Heart right ventricle (tissue), 16 donors: ENCODE measurements around the gene THAP12. TPM values are rescaled to one million over a fixed set of nuclear protein-coding genes. Genes with fewer than 3 reads are reported as not detected.
A peak's percentile ranks its signal among the peaks of the same experiment; 100 is the strongest.

Experiments
- ATAC-seq, 8 donors: fragments of 200-7000 bp; cut with Tn5 transposase; one replicate each; pipeline ENCODE4 v1.9.1; 2020; ENCODE audit warnings: mild to moderate bottlenecking in 8 of 8, moderate library complexity in 8 of 8, moderate number of reproducible peaks in 1 of 8
- DNase-seq, 2 donors: peaks; one replicate each; pipeline ENCODE4 v3.0.0-alpha.2; 2020
- H3K27ac ChIP-seq, 10 donors: fragments of 200-600 bp; sonication (generic) in 2 of 10; one replicate each; pipeline versions ENCODE4 v1.5.0 to v1.8.0; 2020 to 2022; ENCODE audit warnings: mild to moderate bottlenecking in 3 of 10
- H3K27me3 ChIP-seq, 7 donors: fragments of 200-600 bp; one replicate each; pipeline ENCODE4 v1.8.0; 2021 to 2022; ENCODE audit warnings: mild to moderate bottlenecking in 2 of 7
- H3K36me3 ChIP-seq, 9 donors: fragments of 200-600 bp; sonication (generic) in 1 of 9; one replicate each; pipeline versions ENCODE4 v1.5.0 to v1.8.0; 2020 to 2022; ENCODE audit warnings: mild to moderate bottlenecking in 2 of 9
- H3K4me1 ChIP-seq, 9 donors: fragments of 200-600 bp; sonication (generic) in 1 of 9; one replicate each; pipeline versions ENCODE4 v1.5.0 to v1.8.0; 2020 to 2022; ENCODE audit warnings: mild to moderate bottlenecking in 4 of 9
- H3K4me3 ChIP-seq, 10 donors: fragments of 200-600 bp; sonication (generic) in 2 of 10; one replicate each; pipeline versions ENCODE4 v1.5.0 to v1.8.0; 2020 to 2022; ENCODE audit warnings: mild to moderate bottlenecking in 7 of 10, moderate library complexity in 2 of 10
- H3K9me3 ChIP-seq, 11 donors: fragments of 200-600 bp in 10 of 11; sonication (generic) in 2 of 11; one replicate each; pipeline versions ENCODE4 v1.5.0 to v1.8.0; 2013 to 2022; ENCODE audit warnings: mild to moderate bottlenecking in 2 of 11, control low read depth in 1 of 11, moderate library complexity in 1 of 11
- CTCF ChIP-seq, 9 donors: fragments of 200-600 bp; sonication (generic) in 2 of 9; IDR thresholded peaks; one replicate each; pipeline versions ENCODE4 v1.5.0 to v1.8.0; 2021 to 2022; ENCODE audit warnings: antibody characterized with exemption in 9 of 9, mild to moderate bottlenecking in 5 of 9, moderate library complexity in 1 of 9
- WGBS, 2 donors: extraction: QIAGEN DNeasy Blood & Tissue Kit; methylation state at CpG; one replicate each; pipeline ENCODE4 v1.1.7; 2013; ENCODE audit warnings: inconsistent platforms in 1 of 2; 5-methylcytosine and 5-hydroxymethylcytosine counted together
- intact Hi-C, 10 donors: fragments of 100-400 bp; cut with DNase I; formaldehyde crosslinking; loops; one replicate each; pipeline versions ENCODE4 v1.11.1 to v1.14.2; 2022
- polyA plus RNA-seq, 2 donors: library from polyadenylated mRNA; stranded (reverse); fragments of 200-250 nt; gene quantifications; one replicate each; pipeline ENCODE4 v1.2.3, GENCODE V29; 2013
- total RNA-seq, 10 donors: library from RNA; stranded (reverse); fragmentation: NEBNext Ultra II Directional in 3 of 10; extraction: Animal tissue kit (Norgen Biotek cat#: 25700) in 3 of 10; gene quantifications; one replicate each; pipeline versions ENCODE4 v1.2.1 to v1.2.4, GENCODE V29; 2021 to 2023
- donor health status: Arrhythmogenic right ventricular cardiomyopathy.
- donor health status: ischemic (EF 13 %, LVEDD 7.1; RV severe dilation, severe dysfunction).
- donor health status: healthy with polysubstance abuse.
- donor health status: DM: no; HTN: yes; CAD: no.
- donor health status: DM: no; HTN: no; CAD: no.
- donor health status: ischemic (EF 25% LVEDD 6.9; RV normal size, moderate dysfunction).
- donor health status: ischemic (EF 25% LVEDD 5.7; RV mildly dilated, moderate dysfunction).
- donor health status: healthy.
- donor health status: DM: yes; HTN: yes; CAD: no.
- donor health status: Ischemic cardiomyopathy.
- donor health status: ischemic (EF 35%, LVEDD 5.7; RV mildly dilated, moderate dysfunction).
- donor health status: nonischemic (EF 11% LVEDD 7.7; RV severe dilation, severe dysfunction).
- donor health status: DM: yes; HTN: yes; CAD: no.
- donor health status: PGD.
- donor health status: ischemic (EF 29% LVEDD 5.4; RV normal size, mild dysfunction).
- donor health status: nonischemic (EF 23%, LVEDD 6.1; RV moderate dilation, normal function).

Gene THAP12
- total and polyA plus RNA-seq, 12 donors = 11.2 to 25.8 (median 22.1) TPM

DNA sequence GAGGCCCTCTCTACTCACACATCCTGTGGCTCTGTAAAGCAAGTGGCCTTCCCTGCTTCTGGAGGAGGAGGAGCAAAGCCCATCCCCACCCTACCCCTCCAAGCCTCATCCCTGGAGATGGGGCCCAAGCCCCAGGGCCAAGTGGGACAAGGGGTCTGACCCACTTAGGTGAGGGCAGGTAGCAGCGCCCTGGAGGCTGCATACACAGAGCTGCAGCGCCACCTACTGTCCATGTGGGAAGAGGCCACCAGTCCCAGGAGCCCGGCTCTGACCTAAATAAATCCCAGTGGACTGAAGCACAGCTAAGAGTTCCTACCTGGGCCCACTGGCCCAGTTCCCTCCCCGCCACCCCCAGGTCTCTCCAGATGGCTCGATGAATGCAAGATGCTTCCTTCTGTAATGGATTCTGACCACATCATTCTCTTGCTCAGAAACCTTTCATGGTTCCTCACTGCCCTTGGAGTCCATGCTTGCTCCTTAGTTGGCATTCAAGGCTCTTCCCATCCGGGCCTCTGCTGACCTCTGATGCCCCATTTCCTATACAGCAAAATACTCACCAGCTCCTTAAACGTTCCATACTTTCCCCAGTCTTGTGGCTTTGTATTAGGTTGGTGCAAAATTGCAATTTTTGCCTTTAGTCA lies 62.1 kb downstream of the THAP12 start:
- Histone ChIP-seq H3K9me3 (no peaks in the 10 kb centered on the region), H3K27ac (no peak overlapping the region), H3K27me3 (peaks cover 0 to 32% (median 19%) of the 10 kb centered on the region in 7 donors), H3K4me3 (no peak overlapping the region), H3K4me1 (peaks cover 0 to 19% (median 13%) of the 10 kb centered on the region in 9 donors), H3K36me3 (no peaks in the 10 kb centered on the region)
- 6 to 8% methylated on average over 7 of the region's 7 CpGs for WGBS, 2 donors
- intact Hi-C loops = loop anchor here (1.0 to 10.0 kb wide), 13 partner anchors 110 to 594 kb away; partner anchors contain the start of gene WNT11 (in 4 of the 10)
- peak; percentile 83 to 94 (median 88) for ATAC-seq
- TF ChIP-seq CTCF (IDR thresholded peaks at IDR 0.05) = peak; percentile 80 to 97 (median 90)
- DNase-seq = peak; percentile 79 to 83

- peaks cover 0 to 26% (median 18%) of the 10 kb centered on the region in 7 donors for H3K27me3 ChIP-seq
- ATAC-seq (no peak), DNase-seq (no peak)
- peaks cover 0 to 11% (median 7%) of the 10 kb centered on the region in 9 donors for H3K4me1 ChIP-seq
- TF ChIP-seq CTCF (IDR thresholded peaks at IDR 0.05) = no peak
- H3K9me3 ChIP-seq = no peaks in the 10 kb centered on the region
- H3K27ac ChIP-seq = no peak overlapping the region
- intact Hi-C loops = loop anchor here in 9 of 10 donors (5.0 to 10.0 kb wide), 8 partner anchors 110 to 592 kb away; partner anchors contain the start of gene WNT11 (in 2 of the 9)
- no peak overlapping the region for H3K4me3 ChIP-seq
- H3K36me3 ChIP-seq = no peaks in the 10 kb centered on the region
- 75 to 79% methylated on average over 3 of the region's 3 CpGs for WGBS, 2 donors
Measured at GRCh38 chr11:76317296-76317695, 63.6 kb downstream of the THAP12 start.

- intact Hi-C loops = loop anchor here in 9 of 10 donors (5.0 to 10.0 kb wide), 8 partner anchors 109 to 592 kb away; partner anchors contain the start of gene WNT11 (in 2 of the 9)
- no peak for DNase-seq
Measured at GRCh38 chr11:76316726-76317125, 64.2 kb downstream of the THAP12 start.

More at GRCh38 chr11:76316726-76317125, 64.2 kb downstream of the THAP12 start:
- H3K9me3 ChIP-seq = no peaks in the 10 kb centered on the region
- peaks cover 0 to 20% (median 12%) of the 10 kb centered on the region in 7 donors for H3K27me3 ChIP-seq
- H3K27ac ChIP-seq = no peak overlapping the region
- no peaks in the 10 kb centered on the region for H3K36me3 ChIP-seq
- 82 to 85% methylated on average over 3 of the region's 3 CpGs for WGBS, 2 donors
- no peak overlapping the region for H3K4me3 ChIP-seq
- no peak for TF ChIP-seq CTCF (IDR thresholded peaks at IDR 0.05)
- peaks cover 0 to 6% (median 1%) of the 10 kb centered on the region in 9 donors for H3K4me1 ChIP-seq
- no peak for ATAC-seq
